Adrenal gland (tissue), 5 donors: ENCODE measurements around the gene KAZN.

Experiments
- POLR2A ChIP-seq, 2 donors: fragments of 450-650 bp; IDR thresholded peaks; one replicate each; pipeline ENCODE4 v1.6.1; 2017; ENCODE audit warnings: antibody characterized with exemption in 2 of 2, mild to moderate bottlenecking in 2 of 2, moderate library complexity in 1 of 2
- TF ChIP-seq, protein P1 (sequence below), 6 experiments: fragments of 450-650 bp in 4 of 6; fragments of 200-600 bp in 2 of 6; sonication (generic) in 1 of 6; IDR thresholded peaks; 1 replicate in 5 of 6; 2 replicates in 1 of 6; pipeline versions ENCODE4 v1.5.1 to v1.8.0; 2016 to 2021; ENCODE audit warnings: antibody characterized with exemption in 6 of 6, mild to moderate bottlenecking in 2 of 6, moderate library complexity in 1 of 6
- donor health status: DM: no; HTN: no; CAD: no.

DNA sequence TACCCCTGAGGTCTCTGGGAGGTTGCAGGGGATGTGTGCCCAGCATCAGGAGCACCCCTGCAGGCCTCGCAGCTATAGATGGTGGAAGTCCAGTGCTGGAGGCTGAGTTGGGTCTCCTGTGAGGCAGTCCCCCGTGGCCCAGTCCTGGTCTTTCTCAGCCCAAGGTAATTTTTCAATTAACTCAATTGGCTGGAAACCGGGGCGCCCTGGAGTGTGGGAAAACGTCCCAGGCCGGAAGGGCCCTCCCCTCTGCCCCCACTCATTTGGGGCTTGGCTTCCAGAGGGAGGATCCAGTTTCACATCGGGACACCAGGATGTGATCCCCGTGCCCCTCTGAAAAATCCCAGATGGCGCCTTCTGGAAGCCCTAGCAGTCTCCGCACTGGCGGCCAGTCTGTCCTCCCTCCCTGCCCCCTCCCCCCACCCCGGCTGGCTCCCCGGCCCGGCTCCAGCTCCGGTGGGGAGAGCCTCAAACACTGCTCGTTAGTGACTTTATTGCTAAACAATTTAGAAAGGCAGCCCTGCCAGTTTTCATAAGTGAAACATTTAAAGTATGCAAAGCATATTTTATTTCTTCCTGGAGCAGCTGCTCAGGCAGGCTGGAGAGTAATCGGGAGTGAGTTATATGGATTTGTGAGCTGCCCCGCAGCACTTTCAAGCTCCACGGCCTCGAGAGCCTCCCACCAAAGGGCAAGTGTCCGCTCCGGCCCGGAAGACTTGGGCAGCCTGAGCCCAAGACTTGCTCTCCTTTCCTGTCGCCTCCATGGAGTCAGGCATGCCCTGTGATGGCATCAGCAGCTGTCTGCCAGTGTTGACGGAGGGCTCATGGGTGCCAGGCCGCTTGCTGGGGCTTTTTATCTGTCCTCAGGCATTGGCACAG, 346.9 kb downstream of the KAZN start:
- TF ChIP-seq, protein P1, sequence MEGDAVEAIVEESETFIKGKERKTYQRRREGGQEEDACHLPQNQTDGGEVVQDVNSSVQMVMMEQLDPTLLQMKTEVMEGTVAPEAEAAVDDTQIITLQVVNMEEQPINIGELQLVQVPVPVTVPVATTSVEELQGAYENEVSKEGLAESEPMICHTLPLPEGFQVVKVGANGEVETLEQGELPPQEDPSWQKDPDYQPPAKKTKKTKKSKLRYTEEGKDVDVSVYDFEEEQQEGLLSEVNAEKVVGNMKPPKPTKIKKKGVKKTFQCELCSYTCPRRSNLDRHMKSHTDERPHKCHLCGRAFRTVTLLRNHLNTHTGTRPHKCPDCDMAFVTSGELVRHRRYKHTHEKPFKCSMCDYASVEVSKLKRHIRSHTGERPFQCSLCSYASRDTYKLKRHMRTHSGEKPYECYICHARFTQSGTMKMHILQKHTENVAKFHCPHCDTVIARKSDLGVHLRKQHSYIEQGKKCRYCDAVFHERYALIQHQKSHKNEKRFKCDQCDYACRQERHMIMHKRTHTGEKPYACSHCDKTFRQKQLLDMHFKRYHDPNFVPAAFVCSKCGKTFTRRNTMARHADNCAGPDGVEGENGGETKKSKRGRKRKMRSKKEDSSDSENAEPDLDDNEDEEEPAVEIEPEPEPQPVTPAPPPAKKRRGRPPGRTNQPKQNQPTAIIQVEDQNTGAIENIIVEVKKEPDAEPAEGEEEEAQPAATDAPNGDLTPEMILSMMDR (IDR thresholded peaks at IDR 0.05) = no peak
- TF ChIP-seq POLR2A (IDR thresholded peaks at IDR 0.05) = peak in 1 of 2 donors; percentile 41
